Measurements from ENCODE around the gene VPS9D1. TPM values are rescaled to one million over a fixed set of nuclear protein-coding genes. Genes with fewer than 3 reads are reported as not detected.
"Not testable (repeated sequence)": the region's sequence is repeated elsewhere in the genome, so short reads cannot be mapped to it uniquely, and the experiment has no call there.

Gene VPS9D1
- polyA plus RNA-seq, 1 donor = 13.4 TPM

- no peak overlapping the region for H3K27ac ChIP-seq (ENCODE audit: low read length)
- no CpG with 5 or more reads among the region's 1 CpG for WGBS (ENCODE audit: insufficient coverage, low lambda C conversion rate)
- DNase-seq = no peak
Observed at GRCh38 chr16:89685916-89686315, 34.8 kb downstream of the VPS9D1 start.

GRCh38 chr16:89678258-89678657 lies 42.4 kb downstream of the VPS9D1 start:
- H3K4me1 ChIP-seq (ENCODE audit: control insufficient read depth, insufficient read depth, low read length) = no peaks in the 10 kb centered on the region
- WGBS (ENCODE audit: insufficient coverage, low lambda C conversion rate) = no CpG with 5 or more reads among the region's 2 CpGs
- H3K4me3 ChIP-seq (ENCODE audit: low read length) = no peak overlapping the region
- no peaks in the 10 kb centered on the region for H3K27me3 ChIP-seq (ENCODE audit: control insufficient read depth, insufficient read depth, low read length)
- DNase-seq = no peak
- H3K27ac ChIP-seq (ENCODE audit: low read length) = no peak overlapping the region
- H3K9me3 ChIP-seq (ENCODE audit: control insufficient read depth, low read depth, low read length) = peaks cover 10% of the 10 kb centered on the region
- H3K36me3 ChIP-seq (ENCODE audit: control insufficient read depth, insufficient read depth, low read length) = no peaks in the 10 kb centered on the region

More at GRCh38 chr16:89685916-89686315, 34.8 kb downstream of the VPS9D1 start:
- Histone ChIP-seq H3K4me3 (ENCODE audit: low read length) (no peak overlapping the region), H3K9me3 (ENCODE audit: control insufficient read depth, low read depth, low read length) (peaks cover 4% of the 10 kb centered on the region), H3K27me3 (ENCODE audit: control insufficient read depth, insufficient read depth, low read length) (no peaks in the 10 kb centered on the region), H3K4me1 (ENCODE audit: control insufficient read depth, insufficient read depth, low read length) (peaks cover 11% of the 10 kb centered on the region), H3K36me3 (ENCODE audit: control insufficient read depth, insufficient read depth, low read length) (peaks cover 19% of the 10 kb centered on the region)

DNA sequence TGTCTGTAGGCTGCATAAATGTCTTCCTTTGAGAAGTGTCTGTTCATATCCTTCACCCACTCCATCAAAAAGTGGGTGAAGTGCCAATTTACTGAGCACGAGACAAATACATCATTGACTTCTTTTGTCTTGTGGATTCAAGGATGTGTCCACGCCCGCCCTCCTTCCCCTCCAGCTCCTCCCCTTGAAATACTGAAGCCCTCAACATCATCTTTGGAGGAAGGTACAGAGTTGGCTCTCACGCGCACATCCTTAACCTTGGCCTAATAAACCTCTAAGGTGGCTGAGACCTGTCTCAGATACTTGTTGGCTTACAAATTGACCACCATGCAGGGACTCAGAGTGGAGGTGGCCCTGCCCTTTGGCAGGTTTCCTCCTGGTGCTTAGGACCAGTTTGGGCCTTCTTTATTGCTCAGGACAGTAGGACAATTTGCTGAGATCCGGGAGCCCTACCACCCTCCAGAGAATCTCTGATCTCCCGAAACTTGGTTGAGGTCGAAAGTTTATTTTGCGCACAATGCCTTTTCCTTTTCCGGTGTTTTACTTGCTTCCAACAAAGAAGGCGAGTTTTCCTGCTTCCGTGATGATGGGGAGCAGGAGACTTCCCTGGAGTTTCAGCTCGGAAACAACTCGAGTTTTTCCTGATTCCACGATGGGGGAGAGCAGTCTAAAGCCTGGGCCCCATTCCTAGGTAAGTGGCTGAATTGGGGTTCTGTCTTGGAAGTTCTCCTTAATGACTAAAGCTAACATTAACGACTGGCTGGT lies 48.3 kb downstream of the VPS9D1 start:
- Histone ChIP-seq H3K4me3 (ENCODE audit: low read length) (no peak overlapping the region), H3K27ac (ENCODE audit: low read length) (no peak overlapping the region), H3K36me3 (ENCODE audit: control insufficient read depth, insufficient read depth, low read length) (peaks cover 2% of the 10 kb centered on the region), H3K4me1 (ENCODE audit: control insufficient read depth, insufficient read depth, low read length) (peaks cover 19% of the 10 kb centered on the region), H3K9me3 (ENCODE audit: control insufficient read depth, low read depth, low read length) (no peaks in the 10 kb centered on the region), H3K27me3 (ENCODE audit: control insufficient read depth, insufficient read depth, low read length) (no peaks in the 10 kb centered on the region)
- 100% methylated on average over 3 of the region's 16 CpGs for WGBS (ENCODE audit: insufficient coverage, low lambda C conversion rate)
- DNase-seq = no peak

GRCh38 chr16:89671565-89671964 lies 49.1 kb downstream of the VPS9D1 start:
- not testable (repeated sequence) for H3K27me3 ChIP-seq (ENCODE audit: control insufficient read depth, insufficient read depth, low read length); H3K9me3 ChIP-seq (ENCODE audit: control insufficient read depth, low read depth, low read length); H3K4me3 ChIP-seq (ENCODE audit: low read length); H3K36me3 ChIP-seq (ENCODE audit: control insufficient read depth, insufficient read depth, low read length); H3K27ac ChIP-seq (ENCODE audit: low read length); DNase-seq
- WGBS (ENCODE audit: insufficient coverage, low lambda C conversion rate) = no CpG with 5 or more reads among the region's 4 CpGs
- H3K4me1 ChIP-seq (ENCODE audit: control insufficient read depth, insufficient read depth, low read length) = peaks cover 19% of the 10 kb centered on the region

DNA sequence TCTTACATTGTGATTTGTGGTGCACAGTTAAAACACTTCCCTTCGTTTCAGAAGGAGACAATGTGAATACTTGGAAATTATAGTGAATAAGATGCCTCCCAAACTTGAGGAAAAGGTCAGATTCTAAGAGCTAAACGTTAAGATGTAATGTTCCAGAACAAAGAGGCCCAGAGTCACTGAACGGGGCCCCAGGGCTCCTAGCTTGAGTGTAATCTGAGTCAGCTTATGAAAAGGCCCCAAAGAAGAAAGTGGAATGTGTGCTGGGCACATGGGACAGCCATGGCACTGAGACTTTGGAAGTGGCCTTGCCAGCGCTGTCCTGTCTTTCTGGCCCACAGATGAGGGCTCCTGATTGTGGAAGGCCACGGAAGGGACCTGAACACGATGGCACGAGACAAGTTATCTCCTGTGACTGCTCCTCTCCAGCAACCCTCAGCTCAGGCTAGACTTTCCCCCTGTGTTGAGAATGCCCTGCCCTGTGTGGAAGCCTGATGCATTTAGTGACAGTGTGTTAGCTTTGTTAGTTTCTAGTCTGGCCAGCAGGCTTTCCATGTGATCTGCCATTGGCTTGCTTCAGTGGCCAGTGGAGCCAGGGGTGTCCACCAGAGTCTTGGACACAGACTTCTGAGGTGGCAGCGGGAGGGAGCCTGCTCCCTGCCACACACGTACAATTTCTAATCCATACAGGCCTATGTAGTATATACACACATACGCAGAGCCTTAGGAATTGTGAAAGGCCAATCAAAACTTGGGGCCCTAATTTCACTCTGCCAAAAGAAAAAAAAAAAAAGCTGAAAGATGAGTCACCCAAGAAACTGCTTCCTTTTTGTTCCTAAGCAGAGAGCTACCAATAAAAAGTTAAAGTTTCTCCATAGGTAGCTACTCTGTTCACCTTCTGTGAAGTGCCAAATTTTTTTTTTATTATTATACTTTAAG lies 49.9 kb downstream of the VPS9D1 start:
- H3K27me3 ChIP-seq (ENCODE audit: control insufficient read depth, insufficient read depth, low read length) = no peaks in the 10 kb centered on the region
- peak in 1 of 2 donors; percentile 41 for DNase-seq
- WGBS (ENCODE audit: insufficient coverage, low lambda C conversion rate) = no CpG with 5 or more reads among the region's 10 CpGs
- H3K27ac ChIP-seq (ENCODE audit: low read length) = peak overlapping the region; percentile 34
- H3K36me3 ChIP-seq (ENCODE audit: control insufficient read depth, insufficient read depth, low read length) = peaks cover 2% of the 10 kb centered on the region
- H3K4me1 ChIP-seq (ENCODE audit: control insufficient read depth, insufficient read depth, low read length) = peaks cover 19% of the 10 kb centered on the region
- peaks cover 7% of the 10 kb centered on the region for H3K9me3 ChIP-seq (ENCODE audit: control insufficient read depth, low read depth, low read length)
- no peak overlapping the region for H3K4me3 ChIP-seq (ENCODE audit: low read length)

DNA sequence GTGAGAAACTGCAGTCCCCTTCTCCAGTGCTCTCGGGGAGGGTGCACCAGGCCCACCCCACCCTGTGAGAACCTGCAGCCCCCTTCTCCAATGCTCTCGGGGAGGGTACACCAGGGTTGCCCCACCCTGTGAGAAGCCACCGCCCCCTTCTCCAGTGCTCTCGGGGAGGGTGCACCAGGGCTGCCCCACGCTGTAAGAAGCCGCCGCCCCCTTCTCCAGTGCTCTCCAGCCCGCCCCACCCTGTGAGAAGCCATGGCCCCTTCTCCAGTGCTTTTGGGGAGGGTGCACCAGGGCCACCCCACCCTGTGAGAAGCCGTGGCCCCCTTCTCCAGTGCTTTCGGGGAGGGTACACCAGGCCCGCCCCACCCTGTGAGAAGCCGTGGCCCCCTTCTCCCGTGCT lies 50.9 kb downstream of the VPS9D1 start:
- Histone ChIP-seq H3K4me3 (ENCODE audit: low read length) (no peak overlapping the region), H3K36me3 (ENCODE audit: control insufficient read depth, insufficient read depth, low read length) (peaks cover 4% of the 10 kb centered on the region), H3K4me1 (ENCODE audit: control insufficient read depth, insufficient read depth, low read length) (peaks cover 19% of the 10 kb centered on the region), H3K27me3 (ENCODE audit: control insufficient read depth, insufficient read depth, low read length) (no peaks in the 10 kb centered on the region), H3K9me3 (ENCODE audit: control insufficient read depth, low read depth, low read length) (peaks cover 11% of the 10 kb centered on the region), H3K27ac (ENCODE audit: low read length) (no peak overlapping the region)
- no CpG with 5 or more reads among the region's 13 CpGs for WGBS (ENCODE audit: insufficient coverage, low lambda C conversion rate)
- no peak for DNase-seq

GRCh38 chr16:89668790-89669158 lies 51.9 kb downstream of the VPS9D1 start:
- Histone ChIP-seq H3K4me1 (ENCODE audit: control insufficient read depth, insufficient read depth, low read length) (peaks cover 19% of the 10 kb centered on the region), H3K4me3 (ENCODE audit: low read length) (no peak overlapping the region), H3K27me3 (ENCODE audit: control insufficient read depth, insufficient read depth, low read length) (no peaks in the 10 kb centered on the region), H3K27ac (ENCODE audit: low read length) (no peak overlapping the region), H3K9me3 (ENCODE audit: control insufficient read depth, low read depth, low read length) (peaks cover 11% of the 10 kb centered on the region), H3K36me3 (ENCODE audit: control insufficient read depth, insufficient read depth, low read length) (peaks cover 6% of the 10 kb centered on the region)
- peak in 1 of 2 donors; percentile 60 for DNase-seq
- no CpG with 5 or more reads among the region's 5 CpGs for WGBS (ENCODE audit: insufficient coverage, low lambda C conversion rate)

- H3K4me3 ChIP-seq (ENCODE audit: low read length) = no peak overlapping the region
- no peak overlapping the region for H3K27ac ChIP-seq (ENCODE audit: low read length)
- peaks cover 11% of the 10 kb centered on the region for H3K9me3 ChIP-seq (ENCODE audit: control insufficient read depth, low read depth, low read length)
- no peaks in the 10 kb centered on the region for H3K27me3 ChIP-seq (ENCODE audit: control insufficient read depth, insufficient read depth, low read length)
- peaks cover 16% of the 10 kb centered on the region for H3K36me3 ChIP-seq (ENCODE audit: control insufficient read depth, insufficient read depth, low read length)
- DNase-seq = no peak
- H3K4me1 ChIP-seq (ENCODE audit: control insufficient read depth, insufficient read depth, low read length) = peaks cover 19% of the 10 kb centered on the region
- WGBS (ENCODE audit: insufficient coverage, low lambda C conversion rate) = no CpG with 5 or more reads among the region's 9 CpGs
Observed at GRCh38 chr16:89667633-89668032, 53.1 kb downstream of the VPS9D1 start.

- no CpG with 5 or more reads among the region's 7 CpGs for WGBS (ENCODE audit: insufficient coverage, low lambda C conversion rate)
- peaks cover 19% of the 10 kb centered on the region for H3K4me1 ChIP-seq (ENCODE audit: control insufficient read depth, insufficient read depth, low read length)
- H3K27me3 ChIP-seq (ENCODE audit: control insufficient read depth, insufficient read depth, low read length); H3K27ac ChIP-seq (ENCODE audit: low read length); H3K4me3 ChIP-seq (ENCODE audit: low read length); DNase-seq: not testable (repeated sequence)
- H3K9me3 ChIP-seq (ENCODE audit: control insufficient read depth, low read depth, low read length) = peaks cover 11% of the 10 kb centered on the region
- H3K36me3 ChIP-seq (ENCODE audit: control insufficient read depth, insufficient read depth, low read length) = peaks cover 21% of the 10 kb centered on the region
Observed at GRCh38 chr16:89667000-89667399, 53.7 kb downstream of the VPS9D1 start.

- no CpG with 5 or more reads among the region's 11 CpGs for WGBS (ENCODE audit: insufficient coverage, low lambda C conversion rate)
- H3K27ac ChIP-seq (ENCODE audit: low read length) = not testable (repeated sequence)
Observed at GRCh38 chr16:89664238-89664637, 56.5 kb downstream of the VPS9D1 start.

More at GRCh38 chr16:89664238-89664637, 56.5 kb downstream of the VPS9D1 start:
- not testable (repeated sequence) for DNase-seq; H3K4me3 ChIP-seq (ENCODE audit: low read length); H3K27me3 ChIP-seq (ENCODE audit: control insufficient read depth, insufficient read depth, low read length); H3K4me1 ChIP-seq (ENCODE audit: control insufficient read depth, insufficient read depth, low read length)
- Histone ChIP-seq H3K9me3 (ENCODE audit: control insufficient read depth, low read depth, low read length) (peaks cover 11% of the 10 kb centered on the region), H3K36me3 (ENCODE audit: control insufficient read depth, insufficient read depth, low read length) (peaks cover 37% of the 10 kb centered on the region)

All from large intestine (tissue), 3 donors.